Ovary (tissue), 9 donors: Measurements from ENCODE around the gene NUMBL. TPM values are rescaled to one million over a fixed set of nuclear protein-coding genes. Genes with fewer than 3 reads are reported as not detected.

Source experiments
- DNase-seq, 5 donors: peaks; one replicate each; pipeline ENCODE4 v3.0.0-alpha.2; 2019 to 2020
- H3K27ac ChIP-seq, 2 donors: fragments of 200-600 bp; one replicate each; pipeline versions ENCODE4 v1.5.1 to v1.8.0; 2019 to 2022
- H3K27me3 ChIP-seq: fragments of 200-600 bp; one replicate; pipeline ENCODE4 v1.8.0; 2022
- H3K36me3 ChIP-seq: fragments of 200-600 bp; sonication (generic); one replicate; pipeline ENCODE4 v1.5.1; 2019
- H3K4me1 ChIP-seq: one replicate; pipeline ENCODE4 v1.8.1; 2013; ENCODE audit warnings: mild to moderate bottlenecking, moderate library complexity; ENCODE audit not compliant: insufficient read depth
- H3K4me3 ChIP-seq: fragments of 200-600 bp; sonication (generic); one replicate; pipeline ENCODE4 v1.5.1; 2017
- H3K9me3 ChIP-seq, 2 donors: fragments of 200-600 bp in 1 of 2; sonication (generic) in 1 of 2; one replicate each; pipeline versions ENCODE4 v1.5.1 to v1.8.1; 2013 to 2019; ENCODE audit warnings: mild to moderate bottlenecking in 1 of 2, moderate library complexity in 1 of 2
- EP300 ChIP-seq: sonication (generic); formaldehyde crosslinking; IDR thresholded peaks from one replicate; pipeline ENCODE4 v1.6.1; 2017; ENCODE audit warnings: antibody characterized with exemption
- POLR2A ChIP-seq: fragments of 450-650 bp; IDR thresholded peaks from one replicate; pipeline ENCODE4 v1.6.1; 2017; ENCODE audit warnings: antibody characterized with exemption, mild to moderate bottlenecking, moderate library complexity
- WGBS, 3 donors: extraction: QIAGEN DNeasy Blood & Tissue Kit in 1 of 3; methylation state at CpG; one replicate each; pipeline versions ENCODE4 v1.1.5 to v1.1.7; 2013 to 2017; 5-methylcytosine and 5-hydroxymethylcytosine counted together
- intact Hi-C, 4 donors: fragments of 100-400 bp; cut with DNase I; formaldehyde crosslinking; loops; one replicate each; pipeline versions ENCODE4 v1.11.0 to v1.15.1; 2022 to 2023
- polyA plus RNA-seq, 2 donors: library from polyadenylated mRNA; stranded (reverse); fragments of 200-250 nt in 1 of 2; fragments of 350-450 nt in 1 of 2; fragmentation: Illumina TruSeq in 1 of 2; extraction: RNeasy Lipid Tissue Mini Kit (QIAGEN cat#74804) in 1 of 2; gene quantifications; one replicate each; pipeline ENCODE4 v1.2.3, GENCODE V29; 2013 to 2014
- total RNA-seq, 7 donors: library from RNA; depleted of rRNA in 2 of 7; stranded (reverse); fragments of >200 nt in 2 of 7; fragmentation: NEBNext Ultra II Directional in 3 of 7; extraction: Animal tissue kit (Norgen Biotek cat#: 25700) in 3 of 7; gene quantifications; one replicate each; pipeline versions ENCODE4 v1.1.0 to v1.2.4, GENCODE V29; 2016 to 2023
- TF ChIP-seq, protein P1 (sequence below), 3 donors: fragments of 450-650 bp in 2 of 3; fragments of 200-600 bp in 1 of 3; IDR thresholded peaks; one replicate each; pipeline versions ENCODE4 v1.5.1 to v1.8.0; 2016 to 2022; ENCODE audit warnings: antibody characterized with exemption in 3 of 3, mild to moderate bottlenecking in 1 of 3
- donor health status: DM: no; HTN: no; CAD: no; lungs with moderate emphysema.
- donor health status: DM: no; HTN: no; CAD: no.
- donor health status: Bipolar disorder and iron deficiency.
- donor health status: DM: yes; HTN: yes; CAD: no.
- donor health status: DM: no; HTN: no; CAD: no.
- donor health status: DM: yes; HTN: yes; CAD: no.

NUMBL gene
- total and polyA plus RNA-seq, 9 donors = 6.7 to 88.9 (median 62.3) TPM

DNA sequence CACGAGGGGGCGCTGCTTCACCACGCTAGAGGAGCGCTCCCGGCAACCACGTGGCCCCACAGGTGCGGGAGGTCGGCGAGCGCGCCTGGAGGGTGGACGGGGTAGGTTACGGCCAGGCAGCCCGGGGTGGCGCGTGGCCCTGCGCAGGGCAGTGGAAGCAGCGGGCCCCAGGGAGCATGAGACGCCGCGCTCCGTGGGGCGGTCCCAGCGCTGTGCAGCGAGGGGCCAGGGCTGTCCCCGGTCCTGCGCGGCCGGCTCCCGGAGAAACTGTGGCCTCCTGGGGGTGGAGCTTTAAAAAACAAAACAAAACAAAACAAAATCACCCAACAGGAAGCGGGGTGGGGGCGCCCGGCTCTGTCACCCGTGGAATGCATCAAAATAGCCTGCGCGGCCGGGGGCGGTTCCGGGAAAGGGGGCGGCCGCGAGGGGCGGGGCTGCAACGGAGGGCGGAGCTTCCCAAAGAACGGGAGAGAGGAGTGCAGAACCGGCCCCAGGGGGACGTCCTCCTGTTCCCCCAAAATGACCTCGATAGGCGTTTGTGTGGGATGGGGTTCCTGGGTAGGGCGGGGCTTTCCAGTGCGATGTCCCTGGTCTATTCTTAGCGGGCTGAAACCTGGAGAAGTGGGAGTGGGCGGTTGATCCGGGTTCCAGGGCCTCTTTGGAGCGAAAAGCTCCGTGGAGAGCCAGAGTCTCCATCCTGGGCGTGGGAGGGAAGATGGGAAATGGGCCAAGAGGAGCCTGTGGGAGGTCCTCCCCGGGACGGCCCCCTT lies 27.3 kb downstream of the NUMBL start:
- Histone ChIP-seq H3K4me1 (peaks cover 8% of the 10 kb centered on the region), H3K9me3 (no peaks in the 10 kb centered on the region), H3K27me3 (no peaks in the 10 kb centered on the region), H3K4me3 (peak overlapping the region; percentile 66), H3K36me3 (no peaks in the 10 kb centered on the region), H3K27ac (peak overlapping the region; percentile 65 to 82)
- intact Hi-C loops = loop anchor here (2.0 to 10.0 kb wide), 8 partner anchors 54 to 604 kb away; partner anchors contain the start of genes COQ8B (in 1 of the 4) and ITPKC (in 1 of the 4)
- WGBS, 3 donors = 0 to 1% (median 1%) methylated on average over 57 to 60 of the region's 60 CpGs
- peak; percentile 93 to 97 (median 96) for DNase-seq
- peak; percentile 46 for TF ChIP-seq POLR2A
- TF ChIP-seq, protein P1, sequence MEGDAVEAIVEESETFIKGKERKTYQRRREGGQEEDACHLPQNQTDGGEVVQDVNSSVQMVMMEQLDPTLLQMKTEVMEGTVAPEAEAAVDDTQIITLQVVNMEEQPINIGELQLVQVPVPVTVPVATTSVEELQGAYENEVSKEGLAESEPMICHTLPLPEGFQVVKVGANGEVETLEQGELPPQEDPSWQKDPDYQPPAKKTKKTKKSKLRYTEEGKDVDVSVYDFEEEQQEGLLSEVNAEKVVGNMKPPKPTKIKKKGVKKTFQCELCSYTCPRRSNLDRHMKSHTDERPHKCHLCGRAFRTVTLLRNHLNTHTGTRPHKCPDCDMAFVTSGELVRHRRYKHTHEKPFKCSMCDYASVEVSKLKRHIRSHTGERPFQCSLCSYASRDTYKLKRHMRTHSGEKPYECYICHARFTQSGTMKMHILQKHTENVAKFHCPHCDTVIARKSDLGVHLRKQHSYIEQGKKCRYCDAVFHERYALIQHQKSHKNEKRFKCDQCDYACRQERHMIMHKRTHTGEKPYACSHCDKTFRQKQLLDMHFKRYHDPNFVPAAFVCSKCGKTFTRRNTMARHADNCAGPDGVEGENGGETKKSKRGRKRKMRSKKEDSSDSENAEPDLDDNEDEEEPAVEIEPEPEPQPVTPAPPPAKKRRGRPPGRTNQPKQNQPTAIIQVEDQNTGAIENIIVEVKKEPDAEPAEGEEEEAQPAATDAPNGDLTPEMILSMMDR (IDR thresholded peaks at IDR 0.05) = peak; percentile 97 to 100 (median 100)
- peak; percentile 74 for TF ChIP-seq EP300

DNA sequence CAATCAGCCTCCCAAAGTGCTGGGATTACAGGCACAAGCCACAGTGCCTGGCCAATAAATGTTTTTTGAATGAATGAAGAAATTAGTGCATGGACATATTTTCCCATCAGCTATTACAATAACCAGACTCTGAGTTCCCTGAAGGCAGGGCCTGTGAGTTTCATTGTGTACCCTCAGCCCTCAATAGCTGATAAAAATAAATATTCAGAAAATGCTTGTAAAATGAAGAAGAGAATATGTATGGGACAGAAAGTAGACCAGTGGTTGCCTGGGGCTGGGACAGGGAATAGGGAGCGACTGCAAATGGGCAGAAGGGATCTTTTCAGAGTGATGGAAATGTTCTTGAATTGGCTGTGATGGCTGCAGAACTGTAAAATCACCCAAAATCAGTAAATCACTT lies 28.8 kb downstream of the NUMBL start:
- Histone ChIP-seq H3K27ac (no peak overlapping the region), H3K36me3 (no peaks in the 10 kb centered on the region), H3K27me3 (no peaks in the 10 kb centered on the region), H3K4me3 (no peak overlapping the region), H3K4me1 (peaks cover 8% of the 10 kb centered on the region), H3K9me3 (no peaks in the 10 kb centered on the region)
- no peak for DNase-seq
- TF ChIP-seq POLR2A (no peak), EP300 (no peak)
- TF ChIP-seq, protein P1 (IDR thresholded peaks at IDR 0.05) = no peak
- 88 to 89% (median 88%) methylated on average over 1 of the region's 1 CpG for WGBS, 3 donors
- intact Hi-C loops = loop anchor here (2.0 to 10.0 kb wide), 8 partner anchors 56 to 606 kb away; partner anchors contain the start of genes COQ8B (in 1 of the 4) and ITPKC (in 1 of the 4)

DNA sequence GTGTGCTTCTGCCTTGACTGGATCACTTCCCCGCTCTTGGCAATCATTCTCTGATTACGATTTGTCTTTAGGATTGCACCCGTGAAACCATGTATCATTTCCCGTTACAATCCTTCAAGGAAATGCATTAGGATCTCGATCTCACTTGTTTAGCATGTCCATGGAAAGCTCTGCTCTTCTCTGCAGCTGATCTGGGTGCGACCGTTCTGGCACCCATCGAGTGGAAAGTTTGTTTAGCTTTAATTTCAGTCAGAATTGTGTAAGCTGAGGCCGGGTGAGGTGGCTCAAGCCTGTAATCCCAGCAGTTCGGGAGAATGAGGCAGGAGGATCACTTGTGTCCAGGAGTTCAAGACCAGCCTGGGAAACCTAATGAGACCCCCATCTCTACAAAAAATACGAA lies 30.9 kb downstream of the NUMBL start:
- H3K27ac ChIP-seq = no peak overlapping the region
- TF ChIP-seq EP300 = no peak
- TF ChIP-seq POLR2A = no peak
- TF ChIP-seq, protein P1 (IDR thresholded peaks at IDR 0.05) = no peak
- no peak for DNase-seq

DNA sequence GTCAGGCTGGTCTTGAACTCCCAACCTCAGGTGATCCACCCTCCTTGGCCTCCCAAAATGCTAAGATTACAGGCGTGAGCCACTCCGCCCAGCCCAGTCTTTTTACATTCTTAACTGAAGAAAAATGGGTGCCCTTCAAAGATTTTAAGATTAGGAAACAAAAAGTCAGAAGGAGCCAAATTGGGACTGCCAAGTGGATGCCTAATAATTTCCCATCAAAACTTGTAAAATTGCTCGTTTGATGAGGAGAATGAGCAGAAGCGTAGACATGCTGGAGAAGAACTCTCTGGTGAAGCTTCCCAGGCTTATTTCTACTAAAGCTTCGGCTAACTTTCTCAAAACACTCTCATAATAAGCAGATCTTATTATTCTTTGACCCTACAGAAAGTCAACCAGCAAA lies 31.3 kb downstream of the NUMBL start:
- intact Hi-C loops = no loop called here
- H3K27ac ChIP-seq = no peak overlapping the region
- no peak for DNase-seq
- no peaks in the 10 kb centered on the region for H3K27me3 ChIP-seq
- no peak overlapping the region for H3K4me3 ChIP-seq
- no peaks in the 10 kb centered on the region for H3K36me3 ChIP-seq
- peaks cover 5% of the 10 kb centered on the region for H3K4me1 ChIP-seq
- WGBS, 3 donors = 84 to 89% (median 85%) methylated on average over 5 of the region's 5 CpGs
- TF ChIP-seq, protein P1 (IDR thresholded peaks at IDR 0.05) = no peak
- TF ChIP-seq POLR2A = no peak
- no peak for TF ChIP-seq EP300
- H3K9me3 ChIP-seq = no peaks in the 10 kb centered on the region

More for the DNA sequence above, 30.9 kb downstream of the NUMBL start:
- intact Hi-C loops = no loop called here
- Histone ChIP-seq H3K9me3 (no peaks in the 10 kb centered on the region), H3K27me3 (no peaks in the 10 kb centered on the region), H3K4me1 (peaks cover 8% of the 10 kb centered on the region), H3K4me3 (no peak overlapping the region), H3K36me3 (no peaks in the 10 kb centered on the region)
- 82 to 85% (median 82%) methylated on average over 11 of the region's 11 CpGs for WGBS, 3 donors
